PC-3 (cell line): ENCODE measurements around the gene RBBP4. TPM values are rescaled to one million over a fixed set of nuclear protein-coding genes. Genes with fewer than 3 reads are reported as not detected.
A peak's percentile ranks its signal among the peaks of the same experiment; 100 is the strongest.

Source experiments
- ATAC-seq: fragments of 200-7000 bp; cut with Tn5 transposase; 2 replicates; pipeline ENCODE4 v1.9.1; 2020; ENCODE audit warnings: mild to moderate bottlenecking, moderate library complexity
- BruUV-seq: library from RNA; stranded (reverse); fragments of 400-500 nt; replicated peaks from 2 replicates; lab custom pipeline; 2021; lab: Mats Ljungman, UMichigan
- CTCF ChIA-PET: fragments of 300-600 bp; sonication (Branson Sonifier 250); formaldehyde crosslinking; loops from one replicate; lab custom pipeline; 2022; ENCODE audit warnings: antibody characterized with exemption; lab: Charles Lee
- POLR2A ChIA-PET: fragments of 300-600 bp; sonication (Branson Sonifier 250); formaldehyde crosslinking; loops from one replicate; lab custom pipeline; 2022; ENCODE audit warnings: antibody characterized with exemption; ENCODE audit not compliant: unreplicated experiment; lab: Charles Lee
- DNase-seq: peaks from one replicate; pipeline ENCODE4 v3.0.0-alpha.2; 2015
- H2AFZ ChIP-seq: fragments of 300-600 bp; sonication (generic); 2 replicates; pipeline ENCODE4 v1.6.0; 2016; ENCODE audit warnings: antibody characterized with exemption, low read length
- H3F3A ChIP-seq: fragments of 300-600 bp; sonication (generic); one replicate; pipeline ENCODE4 v1.6.0; 2017; ENCODE audit warnings: antibody characterized with exemption, low read length, control low read depth, mild to moderate bottlenecking; ENCODE audit not compliant: unreplicated experiment
- H3K27ac ChIP-seq: fragments of 300-600 bp; sonication (generic); 2 replicates; pipeline ENCODE4 v1.5.1; 2016; ENCODE audit warnings: mild to moderate bottlenecking, low read length
- H3K27me3 ChIP-seq: fragments of 300-600 bp; sonication (generic); 2 replicates; pipeline ENCODE4 v1.6.1; 2016; ENCODE audit warnings: low read length, mixed read lengths
- H3K36me3 ChIP-seq: fragments of 300-600 bp; sonication (generic); 2 replicates; pipeline ENCODE4 v1.6.1; 2016; ENCODE audit warnings: low read depth, mixed run types, low read length, mixed read lengths
- H3K4me1 ChIP-seq: fragments of 300-600 bp; sonication (generic); 2 replicates; pipeline ENCODE4 v1.5.1; 2016; ENCODE audit warnings: low read length; ENCODE audit not compliant: insufficient read depth
- H3K4me2 ChIP-seq: fragments of 300-600 bp; sonication (generic); 2 replicates; pipeline ENCODE4 v1.6.0; 2016; ENCODE audit warnings: low read length
- H3K4me3 ChIP-seq: fragments of 300-600 bp; sonication (generic); 2 replicates; pipeline ENCODE4 v1.5.1; 2016; ENCODE audit warnings: mild to moderate bottlenecking, low read length, mixed read lengths
- H3K79me2 ChIP-seq: fragments of 300-600 bp; sonication (generic); 2 replicates; pipeline ENCODE4 v1.6.1; 2017; ENCODE audit warnings: low read length, mixed read lengths
- H3K9ac ChIP-seq: fragments of 300-600 bp; sonication (generic); 2 replicates; pipeline ENCODE4 v1.6.0; 2016; ENCODE audit warnings: mild to moderate bottlenecking, low read length
- H3K9me2 ChIP-seq: fragments of 300-600 bp; sonication (generic); replicated peaks from 2 replicates; pipeline ENCODE4 v1.6.1; 2016; ENCODE audit warnings: mixed run types, low read length, mixed read lengths
- H3K9me3 ChIP-seq: fragments of 300-600 bp; sonication (generic); 2 replicates; pipeline ENCODE4 v1.6.1; 2016; ENCODE audit warnings: low read length, mixed read lengths
- H4K20me1 ChIP-seq: fragments of 300-600 bp; sonication (generic); 2 replicates; pipeline ENCODE4 v1.6.1; 2016; ENCODE audit warnings: low read length, mixed read lengths
- CTCF ChIP-seq: fragments of 300-600 bp; sonication (generic); conservative IDR thresholded peaks from 2 replicates; pipeline ENCODE4 v1.5.1; 2017; ENCODE audit warnings: antibody characterized with exemption, low read depth, mild to moderate bottlenecking, low read length
- EZH2 ChIP-seq: fragments of 300-600 bp; sonication (generic); IDR thresholded peaks from one replicate; pipeline ENCODE4 v1.6.1; 2017; ENCODE audit warnings: antibody characterized with exemption, mild to moderate bottlenecking, low read length; ENCODE audit not compliant: unreplicated experiment
- EZH2phosphoT487 ChIP-seq: fragments of 300-600 bp; sonication (generic); IDR thresholded peaks from 2 replicates; pipeline ENCODE4 v1.6.1; 2018; ENCODE audit warnings: mild to moderate bottlenecking, antibody characterized with exemption, low read length, borderline replicate concordance
- intact Hi-C: fragments of 100-400 bp; cut with micrococcal nuclease; formaldehyde crosslinking; loops from 2 replicates; pipeline ENCODE4 v1.9.0; 2023
- total RNA-seq: library from RNA; depleted of rRNA; stranded (reverse); fragments of >200 nt; gene quantifications from 2 replicates; pipeline ENCODE4 v1.2.3, GENCODE V29; 2014

Gene RBBP4
- total RNA-seq, 1 experiment from 2014 or later: 201 TPM

GRCh38 chr1:32647308-32648134 lies 3.5 kb upstream of the RBBP4 start:
- Histone ChIP-seq H3K4me1 (peaks cover 20% of the 10 kb centered on the region), H3K4me2 (peak overlapping the region; percentile 59), H3K9ac (no peak overlapping the region), H3K36me3 (peaks cover 6% of the 10 kb centered on the region), H4K20me1 (no peaks in the 10 kb centered on the region), H3K9me3 (no peaks in the 10 kb centered on the region), H3K9me2 (no peaks in the 10 kb centered on the region), H3K27me3 (no peaks in the 10 kb centered on the region), H3F3A (no peaks in the 10 kb centered on the region), H3K4me3 (peak overlapping the region; percentile 49; the same call in 1 of the 2 replicates), H3K79me2 (peaks cover 85% of the 10 kb centered on the region), H3K27ac (no peak overlapping the region), H2AFZ (no peak overlapping the region)
- intact Hi-C loops: no loop called here
- ChIA-PET CTCF (no interaction called here), POLR2A (no interaction called here)
- DNase-seq: no peak
- no peak for ATAC-seq
- TF ChIP-seq CTCF (no peak), EZH2phosphoT487 (no peak), EZH2 (no peak)
- no TSS peak for BruUV-seq

- peaks cover 90% of the 10 kb centered on the region for H3K79me2 ChIP-seq
- peaks cover 25% of the 10 kb centered on the region for H3K36me3 ChIP-seq
- H3F3A ChIP-seq: no peaks in the 10 kb centered on the region
- no peaks in the 10 kb centered on the region for H3K9me2 ChIP-seq
- no peaks in the 10 kb centered on the region for H3K27me3 ChIP-seq
- H2AFZ ChIP-seq: peak within 1 kb of the TSS; percentile 96
- peak within 1 kb of the TSS; percentile 97 for H3K27ac ChIP-seq
- intact Hi-C loops: loop anchor here (10.0 kb wide), 1 partner anchor 125 kb away; no protein-coding TSS in a partner anchor
- no peaks in the 10 kb centered on the region for H3K9me3 ChIP-seq
- H3K4me2 ChIP-seq: peak within 1 kb of the TSS; percentile 99
- peaks cover under 1% of the 10 kb centered on the region; the same call in 1 of the 2 replicates for H4K20me1 ChIP-seq
- peak within 1 kb of the TSS; percentile 97 for H3K9ac ChIP-seq
- peak within 1 kb of the TSS; percentile 83 for H3K4me3 ChIP-seq
- POLR2A ChIA-PET: no interaction called here
- no TSS peak for BruUV-seq
- CTCF ChIA-PET: interaction anchor here (0.5 to 0.6 kb wide), 2 partner anchors 9 to 104 kb away, joined by 3 read pairs; no protein-coding TSS in a partner anchor
- TF ChIP-seq EZH2: no peak
- no peak for TF ChIP-seq CTCF
- TF ChIP-seq EZH2phosphoT487: no peak
- H3K4me1 ChIP-seq: peaks cover 34% of the 10 kb centered on the region
- ATAC-seq (peak; percentile 82), DNase-seq (peak; percentile 93)
Measured at GRCh38 chr1:32650248-32650751, 708 bp upstream of the RBBP4 start, which contains the start of gene ZBTB8OS. ZBTB8OS (minus strand) TSS chr1:32650550; CDS start chr1:32650529, 21 bp downstream.
